Left ventricle myocardium inferior (tissue), 1 donor: ENCODE data around the gene DGUOK. TPM values are rescaled to one million over a fixed set of nuclear protein-coding genes. Genes with fewer than 3 reads are reported as not detected.

ENCODE experiments used
- DNase-seq: peaks from one replicate; pipeline ENCODE4 v3.0.0-alpha.2; 2020
- H3K27ac ChIP-seq: fragments of 200-600 bp; replicated peaks from 2 replicates; pipeline ENCODE4 v1.8.0; 2021
- H3K27me3 ChIP-seq: fragments of 200-600 bp; 2 replicates; pipeline ENCODE4 v1.8.0; 2021; ENCODE audit warnings: low read depth
- H3K36me3 ChIP-seq: fragments of 200-600 bp; 2 replicates; pipeline ENCODE4 v1.8.0; 2021
- H3K4me1 ChIP-seq: fragments of 200-600 bp; 2 replicates; pipeline ENCODE4 v1.8.0; 2021
- H3K4me3 ChIP-seq: fragments of 200-600 bp; 2 replicates; pipeline ENCODE4 v1.8.0; 2021; ENCODE audit warnings: mild to moderate bottlenecking, moderate library complexity
- H3K9me3 ChIP-seq: fragments of 200-600 bp; replicated peaks from 2 replicates; pipeline ENCODE4 v1.8.0; 2021
- CTCF ChIP-seq: fragments of 200-600 bp; IDR thresholded peaks from 2 replicates; pipeline ENCODE4 v1.8.0; 2021; ENCODE audit warnings: antibody characterized with exemption, mild to moderate bottlenecking, borderline replicate concordance
- intact Hi-C: fragments of 100-400 bp; cut with micrococcal nuclease; formaldehyde crosslinking; loops from one replicate; pipeline ENCODE4 v1.11.0; 2022
- total RNA-seq: library from RNA; stranded (reverse); fragmentation: NEBNext Ultra II Directional; extraction: Animal tissue kit (Norgen Biotek cat#: 25700); gene quantifications from one replicate; pipeline ENCODE4 v1.2.1, GENCODE V29; 2021
- donor health status: DM: no; HTN: yes; CAD: no; lungs with severe emphysema.

The DGUOK gene
- total RNA-seq, 1 donor from 2014 or later = 21.9 TPM

GRCh38 chr2:74001121-74001520, 74.4 kb downstream of the DGUOK start:
- no peak overlapping the region for H3K27ac ChIP-seq
- H3K27me3 ChIP-seq = no peaks in the 10 kb centered on the region
- no peak for TF ChIP-seq CTCF
- peaks cover 62% of the 10 kb centered on the region for H3K4me1 ChIP-seq
- H3K9me3 ChIP-seq = no peaks in the 10 kb centered on the region
- no peak overlapping the region for H3K4me3 ChIP-seq
- no peak for DNase-seq
- no peaks in the 10 kb centered on the region for H3K36me3 ChIP-seq
- intact Hi-C loops = no loop called here

- Histone ChIP-seq H3K9me3 (no peaks in the 10 kb centered on the region), H3K36me3 (no peaks in the 10 kb centered on the region), H3K27ac (no peak overlapping the region), H3K4me3 (peak overlapping the region; percentile 74), H3K4me1 (peaks cover 71% of the 10 kb centered on the region), H3K27me3 (no peaks in the 10 kb centered on the region)
- no peak for TF ChIP-seq CTCF
- intact Hi-C loops = no loop called here
- no peak for DNase-seq
These were observed 75.3 kb downstream of the DGUOK start for GRCh38 chr2:74001781-74002504.

GRCh38 chr2:74002505-74003421, 76.1 kb downstream of the DGUOK start:
- peak; percentile 88 for DNase-seq
- intact Hi-C loops = no loop called here
- Histone ChIP-seq H3K4me3 (peak overlapping the region; percentile 74), H3K27ac (peak overlapping the region; percentile 46), H3K36me3 (no peaks in the 10 kb centered on the region), H3K27me3 (no peaks in the 10 kb centered on the region), H3K4me1 (peaks cover 77% of the 10 kb centered on the region), H3K9me3 (no peaks in the 10 kb centered on the region)
- peak; percentile 32 for TF ChIP-seq CTCF

DNA sequence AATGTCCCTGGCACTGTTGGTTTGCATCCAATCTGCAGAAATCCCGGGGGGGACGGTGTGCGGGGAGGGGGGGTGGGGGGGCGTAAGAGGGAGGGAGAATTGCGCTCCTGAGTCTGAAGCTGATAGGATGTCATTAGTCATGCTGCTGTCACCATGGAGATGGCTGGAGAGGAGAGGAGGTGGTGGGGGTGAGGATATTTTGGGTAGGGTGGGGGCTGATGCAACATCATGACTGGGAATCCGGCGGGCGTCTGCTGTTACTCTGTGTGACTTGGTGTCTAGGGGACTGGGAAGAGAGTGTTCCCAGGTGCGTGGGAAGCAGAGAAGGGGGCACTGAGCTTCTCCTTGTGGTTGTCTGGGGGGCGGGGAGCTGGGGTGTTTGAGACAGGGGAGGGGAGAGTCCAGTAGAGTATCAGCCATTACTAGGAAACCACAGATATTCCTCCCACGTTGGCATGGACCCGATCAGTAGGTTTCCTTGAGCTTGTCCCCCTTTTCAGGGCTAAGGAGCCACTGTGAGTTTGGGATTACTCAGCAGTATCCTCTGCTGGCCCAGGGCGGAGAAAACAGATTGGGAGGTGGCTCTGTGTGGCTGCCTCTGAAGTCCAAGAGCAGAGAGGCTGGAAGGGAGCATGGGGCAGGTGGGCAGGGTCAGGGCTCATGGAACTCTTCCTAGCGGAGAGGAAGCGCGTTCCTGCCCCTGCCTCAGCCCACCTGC, 77.0 kb downstream of the DGUOK start:
- Histone ChIP-seq H3K4me3 (peak overlapping the region; percentile 74), H3K27ac (peak overlapping the region; percentile 23), H3K36me3 (no peaks in the 10 kb centered on the region), H3K27me3 (no peaks in the 10 kb centered on the region), H3K4me1 (peaks cover 82% of the 10 kb centered on the region), H3K9me3 (no peaks in the 10 kb centered on the region)
- DNase-seq = no peak
- intact Hi-C loops = no loop called here
- TF ChIP-seq CTCF = no peak
